K562 (cell line): Measurements from ENCODE around the gene FAM43B. TPM values are rescaled to one million over a fixed set of nuclear protein-coding genes. Genes with fewer than 3 reads are reported as not detected.

Source experiments
- CBX3 ChIP-seq, 2 experiments: IDR thresholded peaks; 1 replicate in 1 of 2; 2 replicates in 1 of 2; pipeline ENCODE4 v1.6.1; 2012; ENCODE audit warnings: inconsistent platforms in 2 of 2, low read length in 2 of 2, borderline replicate concordance in 1 of 2, control low read depth in 1 of 2
- CTBP1 ChIP-seq: fragments of 450-650 bp; IDR thresholded peaks from 2 replicates; pipeline ENCODE4 v1.6.1; 2016; ENCODE audit warnings: borderline replicate concordance
- ELF2 ChIP-seq: fragments of 250-450 bp; sonication (Bioruptor Pico); IDR thresholded peaks from 2 replicates; pipeline ENCODE4 v1.5.0; 2021; ENCODE audit warnings: mild to moderate bottlenecking
- ILK ChIP-seq: fragments of 450-650 bp; IDR thresholded peaks from 2 replicates; pipeline ENCODE4 v1.6.1; 2016; ENCODE audit warnings: missing genetic modification characterization, low read depth, mild to moderate bottlenecking, missing compliant biosample characterization, moderate library complexity, borderline replicate concordance
- JUND ChIP-seq, 2 experiments: IDR thresholded peaks; 2 replicates in 1 of 2; 3 replicates in 1 of 2; pipeline ENCODE4 v1.6.1; 2011; ENCODE audit warnings: borderline replicate concordance in 2 of 2, low read depth in 2 of 2, low read length in 2 of 2, improper control_type of control experiment in 1 of 2, missing biosample characterization in 1 of 2, missing genetic modification characterization in 1 of 2, missing genetic modification reagents in 1 of 2
- NELFE ChIP-seq: IDR thresholded peaks from 2 replicates; pipeline ENCODE4 v1.6.1; 2011; ENCODE audit warnings: mild to moderate bottlenecking; ENCODE audit not compliant: insufficient read depth, insufficient read length
- NFIC ChIP-seq: fragments of 450-650 bp; IDR thresholded peaks from 2 replicates; pipeline ENCODE4 v1.6.1; 2017; ENCODE audit warnings: mild to moderate bottlenecking, inconsistent platforms
- NONO ChIP-seq, 2 experiments: fragments of 200-400 bp in 1 of 2; fragments of 450-650 bp in 1 of 2; formaldehyde crosslinking in 1 of 2; IDR thresholded peaks; 2 replicates each; pipeline ENCODE4 v1.6.1; 2017; ENCODE audit warnings: low read depth in 2 of 2, mild to moderate bottlenecking in 2 of 2, moderate library complexity in 2 of 2, low read length in 1 of 2
- NR2F6 ChIP-seq: fragments of 450-650 bp; formaldehyde crosslinking; IDR thresholded peaks from 2 replicates; pipeline ENCODE4 v1.4.0; 2020; ENCODE audit warnings: mild to moderate bottlenecking
- POLR2A ChIP-seq: fragments of 450-650 bp; conservative IDR thresholded peaks from 2 replicates; pipeline ENCODE4 v1.6.1; 2016
- RBM25 ChIP-seq: fragments of 200-400 bp; formaldehyde crosslinking; IDR thresholded peaks from 2 replicates; pipeline ENCODE4 v1.6.1; 2018; ENCODE audit warnings: low read length, low read depth, moderate library complexity; ENCODE audit not compliant: severe bottlenecking
- TAF15 ChIP-seq: fragments of 200-400 bp; formaldehyde crosslinking; IDR thresholded peaks from 2 replicates; pipeline ENCODE4 v1.6.1; 2017; ENCODE audit warnings: mild to moderate bottlenecking, low read depth, low read length, moderate library complexity
- ZBED1 ChIP-seq: IDR thresholded peaks from 2 replicates; pipeline ENCODE4 v1.6.1; 2014
- ZBTB1 ChIP-seq: sonication (generic); formaldehyde crosslinking; IDR thresholded peaks from 2 replicates; pipeline ENCODE4 v1.8.1; 2023; ENCODE audit warnings: missing genetic modification reagents, low read depth, mild to moderate bottlenecking, borderline replicate concordance
- ZNF212 ChIP-seq: fragments of 450-650 bp; formaldehyde crosslinking; IDR thresholded peaks from 2 replicates; pipeline ENCODE4 v1.4.0; 2020; ENCODE audit warnings: mild to moderate bottlenecking
- ZNF24 ChIP-seq: fragments of 450-650 bp; IDR thresholded peaks from 2 replicates; pipeline ENCODE4 v1.6.1; 2016
- ZNF717 ChIP-seq: fragments of 250-450 bp; sonication (Bioruptor Pico); IDR thresholded peaks from 2 replicates; pipeline ENCODE4 v1.5.0; 2021
- ZNF75A ChIP-seq: fragments of 450-650 bp; formaldehyde crosslinking; IDR thresholded peaks from 2 replicates; pipeline ENCODE4 v1.4.0; 2020; ENCODE audit warnings: mild to moderate bottlenecking
- polyA plus RNA-seq, 8 experiments: library from polyadenylated mRNA; depleted of rRNA in 4 of 8; stranded (reverse) in 5 of 8; unstranded in 3 of 8; fragments of >200 nt; fragmentation: Nextera tagmentation in 2 of 8; fragmentation: Illumina TruSeq in 1 of 8; extraction: Ambion mirVana in 2 of 8; extraction: Trizol in 1 of 8; gene quantifications; 2 replicates each; pipeline versions ENCODE4 v1.2.1 to v1.2.3, GENCODE V29; 2011 to 2014; ENCODE audit warnings: inconsistent platforms in 1 of 8, missing spikeins in 1 of 8
- total RNA-seq, 7 experiments: library from RNA; depleted of rRNA in 6 of 7; stranded (reverse); fragments of >200 nt in 6 of 7; fragmentation: Illumina TruSeq in 2 of 7; extraction: Trizol in 2 of 7; gene quantifications; 2 replicates each; pipeline versions ENCODE4 v1.2.1 to v1.2.3, GENCODE V29; 2011 to 2021; ENCODE audit warnings: low replicate concordance in 1 of 7
- TF ChIP-seq, protein P1 (sequence below), 2 experiments: fragments of 200-800 bp in 1 of 2; sonication (Bioruptor generic) in 1 of 2; sonication (generic) in 1 of 2; formaldehyde crosslinking in 1 of 2; IDR thresholded peaks in 1 of 2; conservative IDR thresholded peaks in 1 of 2; 2 replicates each; pipeline versions ENCODE4 v1.5.0 to v1.6.1; 2016 to 2020; ENCODE audit warnings: missing compliant biosample characterization in 1 of 2, missing genetic modification characterization in 1 of 2, missing genetic modification reagents in 1 of 2
- TF ChIP-seq, protein P2 (sequence below): IDR thresholded peaks from 3 replicates; pipeline ENCODE4 v1.6.1; 2011; ENCODE audit warnings: borderline replicate concordance, mild to moderate bottlenecking, moderate library complexity; ENCODE audit not compliant: insufficient read length; ENCODE audit errors: extremely low read depth
- TF ChIP-seq, protein P3 (sequence below): sonication (generic); formaldehyde crosslinking; IDR thresholded peaks from 2 replicates; pipeline ENCODE4 v1.8.0; 2022; ENCODE audit warnings: missing genetic modification reagents, mild to moderate bottlenecking, moderate library complexity, borderline replicate concordance
- TF ChIP-seq, protein P4 (sequence below): fragments of 450-650 bp; IDR thresholded peaks from 2 replicates; pipeline ENCODE4 v1.6.1; 2016; ENCODE audit warnings: antibody characterized with exemption

FAM43B gene
- total and polyA plus RNA-seq, 9 of the 15 experiments (the other 6 are each of a cell fraction or from before 2014, with no cell fraction given) = not detected

DNA sequence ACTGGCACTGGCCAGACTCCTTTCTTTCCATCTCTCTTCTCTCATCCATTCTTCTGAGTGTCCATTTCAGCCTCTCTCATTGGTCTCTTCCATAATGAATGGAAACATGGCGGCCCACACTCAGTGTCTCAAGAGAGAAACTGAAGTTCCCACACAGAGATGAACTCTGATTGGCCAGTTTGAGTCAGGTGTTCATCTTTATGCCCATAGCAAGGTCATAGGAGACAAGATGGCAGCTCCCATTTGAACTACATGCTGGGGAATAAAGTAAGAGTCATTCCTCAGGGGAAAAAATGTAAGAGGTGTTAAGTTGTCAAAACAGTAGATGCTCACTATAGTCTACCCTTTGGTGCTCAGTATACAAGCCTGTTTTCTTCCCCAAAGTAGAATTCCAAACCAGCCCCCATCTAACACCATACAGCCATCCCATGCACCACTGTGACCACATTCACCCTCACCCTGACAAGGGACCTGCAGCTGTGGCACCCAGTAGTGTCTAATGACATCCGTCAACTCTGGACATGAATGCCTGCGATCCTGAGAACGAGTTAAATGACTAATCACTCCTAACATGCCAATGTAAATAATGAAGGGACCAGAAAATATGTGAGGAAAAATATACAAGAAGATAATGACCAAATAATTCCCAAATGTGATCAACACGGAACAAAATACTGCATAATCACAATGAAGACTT, 48.9 kb downstream of the FAM43B start (continued):
- TF ChIP-seq ZNF212 (no peak), ZBED1 (no peak), NFIC (no peak), CBX3 (IDR thresholded peaks at IDR 0.05; ENCODE audit: borderline replicate concordance in 1 of 2, low read length in 2 of 2) (peak in 1 of 2 experiments; percentile 46; a peak in 1 of 3 replicates), ELF2 (CRISPR knock-in tag) (no peak), ILK (tag) (no peak), JUND (IDR thresholded peaks at IDR 0.05; ENCODE audit: borderline replicate concordance, low read depth, low read length) (no peak), JUND (tag; IDR thresholded peaks at IDR 0.05; ENCODE audit: borderline replicate concordance, low read depth, low read length) (no peak), ZNF75A (CRISPR knock-in tag) (no peak), ZNF717 (CRISPR knock-in tag) (no peak), ZNF24 (no peak), TAF15 (no peak), NONO (IDR thresholded peaks at IDR 0.05; ENCODE audit: low read depth in 2 of 2, low read length in 1 of 2) (no peak), NELFE (no peak), ZBTB1 (CRISPR knock-in tag) (no peak), CTBP1 (no peak), NR2F6 (no peak), POLR2A (no peak), RBM25 (no peak)
- TF ChIP-seq, protein P1, sequence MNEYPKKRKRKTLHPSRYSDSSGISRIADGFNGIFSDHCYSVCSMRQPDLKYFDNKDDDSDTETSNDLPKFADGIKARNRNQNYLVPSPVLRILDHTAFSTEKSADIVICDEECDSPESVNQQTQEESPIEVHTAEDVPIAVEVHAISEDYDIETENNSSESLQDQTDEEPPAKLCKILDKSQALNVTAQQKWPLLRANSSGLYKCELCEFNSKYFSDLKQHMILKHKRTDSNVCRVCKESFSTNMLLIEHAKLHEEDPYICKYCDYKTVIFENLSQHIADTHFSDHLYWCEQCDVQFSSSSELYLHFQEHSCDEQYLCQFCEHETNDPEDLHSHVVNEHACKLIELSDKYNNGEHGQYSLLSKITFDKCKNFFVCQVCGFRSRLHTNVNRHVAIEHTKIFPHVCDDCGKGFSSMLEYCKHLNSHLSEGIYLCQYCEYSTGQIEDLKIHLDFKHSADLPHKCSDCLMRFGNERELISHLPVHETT (CRISPR knock-in tag; conservative IDR thresholded peaks at IDR 0.05 in 1 of 2, IDR thresholded peaks at IDR 0.05 in 1 of 2) = 0 out of 4 replicates have a peak, but pooled peaks of 1 of the 2 experiments have one; percentile 23
- TF ChIP-seq, protein P2, sequence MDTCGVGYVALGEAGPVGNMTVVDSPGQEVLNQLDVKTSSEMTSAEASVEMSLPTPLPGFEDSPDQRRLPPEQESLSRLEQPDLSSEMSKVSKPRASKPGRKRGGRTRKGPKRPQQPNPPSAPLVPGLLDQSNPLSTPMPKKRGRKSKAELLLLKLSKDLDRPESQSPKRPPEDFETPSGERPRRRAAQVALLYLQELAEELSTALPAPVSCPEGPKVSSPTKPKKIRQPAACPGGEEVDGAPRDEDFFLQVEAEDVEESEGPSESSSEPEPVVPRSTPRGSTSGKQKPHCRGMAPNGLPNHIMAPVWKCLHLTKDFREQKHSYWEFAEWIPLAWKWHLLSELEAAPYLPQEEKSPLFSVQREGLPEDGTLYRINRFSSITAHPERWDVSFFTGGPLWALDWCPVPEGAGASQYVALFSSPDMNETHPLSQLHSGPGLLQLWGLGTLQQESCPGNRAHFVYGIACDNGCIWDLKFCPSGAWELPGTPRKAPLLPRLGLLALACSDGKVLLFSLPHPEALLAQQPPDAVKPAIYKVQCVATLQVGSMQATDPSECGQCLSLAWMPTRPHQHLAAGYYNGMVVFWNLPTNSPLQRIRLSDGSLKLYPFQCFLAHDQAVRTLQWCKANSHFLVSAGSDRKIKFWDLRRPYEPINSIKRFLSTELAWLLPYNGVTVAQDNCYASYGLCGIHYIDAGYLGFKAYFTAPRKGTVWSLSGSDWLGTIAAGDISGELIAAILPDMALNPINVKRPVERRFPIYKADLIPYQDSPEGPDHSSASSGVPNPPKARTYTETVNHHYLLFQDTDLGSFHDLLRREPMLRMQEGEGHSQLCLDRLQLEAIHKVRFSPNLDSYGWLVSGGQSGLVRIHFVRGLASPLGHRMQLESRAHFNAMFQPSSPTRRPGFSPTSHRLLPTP = no peak
- TF ChIP-seq, protein P3, sequence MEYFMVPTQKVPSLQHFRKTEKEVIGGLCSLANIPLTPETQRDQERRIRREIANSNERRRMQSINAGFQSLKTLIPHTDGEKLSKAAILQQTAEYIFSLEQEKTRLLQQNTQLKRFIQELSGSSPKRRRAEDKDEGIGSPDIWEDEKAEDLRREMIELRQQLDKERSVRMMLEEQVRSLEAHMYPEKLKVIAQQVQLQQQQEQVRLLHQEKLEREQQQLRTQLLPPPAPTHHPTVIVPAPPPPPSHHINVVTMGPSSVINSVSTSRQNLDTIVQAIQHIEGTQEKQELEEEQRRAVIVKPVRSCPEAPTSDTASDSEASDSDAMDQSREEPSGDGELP = no peak
- TF ChIP-seq, protein P4, sequence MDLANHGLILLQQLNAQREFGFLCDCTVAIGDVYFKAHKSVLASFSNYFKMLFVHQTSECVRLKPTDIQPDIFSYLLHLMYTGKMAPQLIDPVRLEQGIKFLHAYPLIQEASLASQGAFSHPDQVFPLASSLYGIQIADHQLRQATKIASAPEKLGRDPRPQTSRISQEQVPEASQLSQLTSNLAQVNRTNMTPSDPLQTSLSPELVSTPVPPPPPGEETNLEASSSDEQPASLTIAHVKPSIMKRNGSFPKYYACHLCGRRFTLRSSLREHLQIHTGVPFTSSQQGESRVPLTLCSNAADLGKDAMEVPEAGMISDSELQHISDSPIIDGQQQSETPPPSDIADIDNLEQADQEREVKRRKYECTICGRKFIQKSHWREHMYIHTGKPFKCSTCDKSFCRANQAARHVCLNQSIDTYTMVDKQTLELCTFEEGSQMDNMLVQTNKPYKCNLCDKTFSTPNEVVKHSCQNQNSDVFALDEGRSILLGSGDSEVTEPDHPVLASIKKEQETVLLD = no peak
